ENCODE data around the gene S1PR3. TPM values are rescaled to one million over a fixed set of nuclear protein-coding genes. Genes with fewer than 3 reads are reported as not detected.
"Not testable (repeated sequence)": the region's sequence is repeated elsewhere in the genome, so short reads cannot be mapped to it uniquely, and the experiment has no call there.

The S1PR3 gene
- 1 to 10 TPM in 1 of 2 donors, under 1 TPM in 1; 0.05 to 1.7 TPM for total RNA-seq
- total RNA-seq = 0 reads per million in 2 donors

DNA sequence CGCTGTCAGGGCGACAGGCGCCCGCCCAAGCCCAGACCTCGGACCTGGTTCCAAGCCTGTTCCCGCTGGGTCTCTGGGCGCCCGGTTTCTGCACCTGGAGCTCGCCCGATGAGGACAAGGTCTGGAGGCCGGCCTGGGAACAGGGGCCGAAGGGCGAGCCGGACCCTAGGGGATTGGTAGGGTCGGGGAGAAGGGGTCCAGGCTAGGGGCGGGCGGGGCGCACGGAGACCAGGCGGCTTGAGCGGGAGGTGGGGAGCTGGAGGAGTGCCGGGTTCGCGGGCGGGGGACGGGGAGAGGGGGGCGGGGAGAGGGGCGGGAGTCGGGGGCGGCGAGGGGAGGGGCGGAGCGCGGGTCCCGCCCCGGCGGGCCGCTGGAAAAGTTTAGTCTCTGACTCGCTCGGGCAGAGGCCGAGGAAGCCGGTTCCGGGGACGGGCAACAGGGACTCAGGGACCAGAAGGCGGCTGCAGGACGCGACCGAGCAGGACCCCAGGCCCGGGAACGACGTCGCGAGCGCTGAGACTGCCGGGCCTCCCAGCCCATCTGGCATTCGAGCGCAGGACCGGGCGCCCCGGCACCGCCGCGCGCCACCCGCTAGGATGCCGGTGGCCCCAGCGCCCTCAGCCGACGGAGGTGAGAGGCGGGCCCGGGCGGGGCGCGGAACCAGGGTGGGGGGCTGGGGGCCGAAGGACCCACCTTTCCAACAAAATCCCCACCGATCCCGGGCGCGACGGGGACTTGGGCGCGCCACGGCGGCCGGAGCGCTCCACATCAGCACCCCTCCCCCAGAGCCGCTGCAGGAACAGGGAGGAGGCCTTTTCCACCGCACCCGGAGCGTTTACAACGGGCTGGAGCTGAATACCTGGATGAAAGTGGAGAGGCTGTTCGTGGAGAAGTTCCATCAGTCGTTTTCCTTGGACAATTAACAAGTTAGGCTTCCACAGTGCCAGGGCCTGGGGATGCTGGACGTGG, at the start of gene S1PR3:
S1PR3 (plus strand) TSS at position 403 of the 969 bp plus-strand sequence. CDS start 9,733 bp downstream, outside the sequence.
- Mint-ChIP-seq H3K4me3 (peak within 1 kb of the TSS; percentile 53), H3K36me3 (ENCODE audit: low read depth) (no peaks in the 10 kb centered on the region), H3K27ac (peak within 1 kb of the TSS; percentile 59), H3K27me3 (peaks cover 80% of the 10 kb centered on the region), H3K4me1 (peaks cover 8% of the 10 kb centered on the region)
- ATAC-seq = no peak
- DNase-seq = no peak
- no peaks in the 10 kb centered on the region for H3K9me3 ChIP-seq (ENCODE audit: control insufficient read depth, low read length, poor library complexity, severe bottlenecking)

GRCh38 chr9:88941586-88941985, 49.7 kb upstream of the S1PR3 start:
- H3K4me1 Mint-ChIP-seq; ATAC-seq; H3K36me3 Mint-ChIP-seq (ENCODE audit: low read depth); DNase-seq; H3K4me3 Mint-ChIP-seq; H3K27ac Mint-ChIP-seq; H3K9me3 ChIP-seq (ENCODE audit: control insufficient read depth, low read length, poor library complexity, severe bottlenecking): not testable (repeated sequence)
- H3K27me3 Mint-ChIP-seq = peaks cover 37% of the 10 kb centered on the region

GRCh38 chr9:88942411-88942810, 48.9 kb upstream of the S1PR3 start:
- DNase-seq (no peak), ATAC-seq (no peak)
- Mint-ChIP-seq H3K4me1 (no peaks in the 10 kb centered on the region), H3K27me3 (peaks cover 35% of the 10 kb centered on the region), H3K36me3 (ENCODE audit: low read depth) (no peaks in the 10 kb centered on the region), H3K4me3 (no peak overlapping the region), H3K27ac (no peak overlapping the region)
- no peaks in the 10 kb centered on the region for H3K9me3 ChIP-seq (ENCODE audit: control insufficient read depth, low read length, poor library complexity, severe bottlenecking)

DNA sequence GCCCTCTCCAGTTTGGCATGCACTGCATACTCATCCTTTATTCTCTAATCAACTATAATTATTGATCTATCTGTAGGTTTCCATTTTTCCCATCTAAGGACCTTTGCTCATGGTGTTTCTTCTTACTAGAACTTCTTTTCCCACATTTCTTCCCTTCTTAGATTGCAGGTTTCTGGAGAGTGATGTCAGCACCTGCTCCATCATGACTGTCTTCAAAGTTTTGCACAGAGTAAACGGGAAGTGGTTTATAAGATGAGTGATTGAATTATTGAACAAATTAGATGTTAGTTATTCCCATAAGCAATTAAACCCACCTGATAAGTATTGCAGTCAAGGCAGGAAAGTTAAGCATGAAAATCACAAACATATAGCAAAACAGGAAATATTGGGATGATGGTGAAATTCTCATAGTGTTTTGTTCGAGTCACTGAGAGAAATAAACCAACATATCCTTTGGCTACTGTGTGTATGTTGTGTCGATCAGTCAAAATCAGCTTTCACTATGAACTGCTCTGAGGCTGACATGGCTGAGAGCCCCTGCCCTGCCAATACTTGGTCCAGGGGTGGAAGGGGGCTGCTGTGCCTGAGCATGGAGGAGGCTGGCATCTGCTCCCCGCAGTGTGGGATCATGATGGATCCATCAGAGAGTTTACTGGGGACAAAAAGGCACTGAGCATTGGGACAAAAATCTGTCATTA, 45.5 kb upstream of the S1PR3 start:
- no peak for ATAC-seq
- no peak overlapping the region for H3K27ac Mint-ChIP-seq

DNA sequence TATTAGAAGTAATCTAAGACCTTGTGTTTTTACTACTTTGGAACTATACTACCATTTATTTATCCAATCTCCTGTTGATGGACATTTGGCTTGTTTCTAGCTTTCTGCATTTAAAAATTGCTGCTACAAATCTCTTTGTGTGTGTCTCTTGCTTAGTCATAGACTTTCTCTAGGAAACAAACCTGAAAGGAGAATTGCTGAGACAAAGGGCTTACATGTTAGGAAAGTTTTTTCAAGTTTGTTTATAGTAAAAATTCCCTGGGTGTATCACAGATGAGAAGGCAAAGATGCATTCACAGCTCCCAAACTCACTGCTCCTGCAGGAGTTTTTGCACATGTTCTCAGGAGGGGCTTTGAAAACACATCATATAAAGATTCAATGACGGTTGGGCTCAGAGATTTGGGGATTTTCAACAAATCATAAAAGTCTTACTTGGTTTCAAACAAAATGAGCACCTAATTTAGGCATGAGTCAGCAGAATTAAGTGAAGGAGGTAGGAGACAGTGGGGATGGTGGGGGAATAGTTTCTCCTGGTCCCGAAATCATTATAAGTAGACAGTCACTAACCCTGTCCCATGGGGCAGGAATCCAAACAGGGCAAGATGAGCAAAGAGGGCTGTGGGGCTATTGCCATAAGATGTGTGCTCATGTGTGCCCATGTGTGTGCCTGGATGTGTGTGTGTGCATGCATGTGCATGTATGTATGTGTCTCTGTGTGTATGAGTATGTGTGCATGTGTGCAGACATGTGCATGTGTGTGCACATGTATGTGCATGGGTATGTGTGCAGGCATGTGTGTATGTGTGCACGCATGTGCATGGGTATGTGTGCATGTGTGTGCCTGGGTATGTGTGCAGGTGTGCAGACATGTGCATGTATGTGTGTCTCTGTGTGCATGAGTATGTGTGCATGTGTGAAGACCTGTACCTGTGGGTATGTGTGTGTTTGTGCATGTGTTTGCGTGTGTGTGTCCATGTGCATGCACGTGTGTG, 43.4 kb upstream of the S1PR3 start:
- Mint-ChIP-seq H3K27ac (no peak overlapping the region), H3K4me1 (no peaks in the 10 kb centered on the region), H3K36me3 (ENCODE audit: low read depth) (no peaks in the 10 kb centered on the region), H3K27me3 (peaks cover 70% of the 10 kb centered on the region), H3K4me3 (no peak overlapping the region)
- DNase-seq = no peak
- H3K9me3 ChIP-seq (ENCODE audit: control insufficient read depth, low read length, poor library complexity, severe bottlenecking) = no peaks in the 10 kb centered on the region
- ATAC-seq = no peak

More for the DNA sequence above, 45.5 kb upstream of the S1PR3 start:
- Mint-ChIP-seq H3K36me3 (ENCODE audit: low read depth) (no peaks in the 10 kb centered on the region), H3K4me1 (no peaks in the 10 kb centered on the region), H3K27me3 (peaks cover 56% of the 10 kb centered on the region), H3K4me3 (no peak overlapping the region)
- no peak for DNase-seq
- H3K9me3 ChIP-seq (ENCODE audit: control insufficient read depth, low read length, poor library complexity, severe bottlenecking) = no peaks in the 10 kb centered on the region

GRCh38 chr9:88949425-88949824, 41.8 kb upstream of the S1PR3 start:
- peaks cover 71% of the 10 kb centered on the region for H3K27me3 Mint-ChIP-seq
- no peaks in the 10 kb centered on the region for H3K9me3 ChIP-seq (ENCODE audit: control insufficient read depth, low read length, poor library complexity, severe bottlenecking)
- peaks cover 2% of the 10 kb centered on the region for H3K4me1 Mint-ChIP-seq
- ATAC-seq (no peak), DNase-seq (no peak)
- H3K36me3 Mint-ChIP-seq (ENCODE audit: low read depth) = no peaks in the 10 kb centered on the region
- no peak overlapping the region for H3K27ac Mint-ChIP-seq
- H3K4me3 Mint-ChIP-seq = no peak overlapping the region

DNA sequence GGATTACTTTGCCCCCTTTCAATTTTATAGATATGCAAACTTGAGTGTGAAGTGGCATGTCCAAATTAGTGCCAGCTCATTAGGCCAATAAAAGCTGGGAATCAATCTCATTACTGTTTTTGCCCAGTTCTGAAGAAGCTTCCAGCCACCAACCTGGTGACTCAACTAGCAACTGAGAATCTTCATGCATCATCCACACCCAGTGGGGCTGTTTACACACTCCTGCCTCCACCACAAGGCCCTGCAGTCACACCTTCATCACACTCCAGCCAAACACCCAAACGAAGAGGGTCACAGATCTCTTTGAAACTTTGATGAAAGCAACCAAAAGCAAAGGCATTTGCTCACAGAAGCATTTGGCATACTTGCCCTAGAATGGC, 41.3 kb upstream of the S1PR3 start:
- no peaks in the 10 kb centered on the region for H3K9me3 ChIP-seq (ENCODE audit: control insufficient read depth, low read length, poor library complexity, severe bottlenecking)
- Mint-ChIP-seq H3K27me3 (peaks cover 70% of the 10 kb centered on the region), H3K4me1 (peaks cover 2% of the 10 kb centered on the region), H3K4me3 (no peak overlapping the region), H3K36me3 (ENCODE audit: low read depth) (no peaks in the 10 kb centered on the region), H3K27ac (no peak overlapping the region)
- DNase-seq (no peak), ATAC-seq (no peak)

DNA sequence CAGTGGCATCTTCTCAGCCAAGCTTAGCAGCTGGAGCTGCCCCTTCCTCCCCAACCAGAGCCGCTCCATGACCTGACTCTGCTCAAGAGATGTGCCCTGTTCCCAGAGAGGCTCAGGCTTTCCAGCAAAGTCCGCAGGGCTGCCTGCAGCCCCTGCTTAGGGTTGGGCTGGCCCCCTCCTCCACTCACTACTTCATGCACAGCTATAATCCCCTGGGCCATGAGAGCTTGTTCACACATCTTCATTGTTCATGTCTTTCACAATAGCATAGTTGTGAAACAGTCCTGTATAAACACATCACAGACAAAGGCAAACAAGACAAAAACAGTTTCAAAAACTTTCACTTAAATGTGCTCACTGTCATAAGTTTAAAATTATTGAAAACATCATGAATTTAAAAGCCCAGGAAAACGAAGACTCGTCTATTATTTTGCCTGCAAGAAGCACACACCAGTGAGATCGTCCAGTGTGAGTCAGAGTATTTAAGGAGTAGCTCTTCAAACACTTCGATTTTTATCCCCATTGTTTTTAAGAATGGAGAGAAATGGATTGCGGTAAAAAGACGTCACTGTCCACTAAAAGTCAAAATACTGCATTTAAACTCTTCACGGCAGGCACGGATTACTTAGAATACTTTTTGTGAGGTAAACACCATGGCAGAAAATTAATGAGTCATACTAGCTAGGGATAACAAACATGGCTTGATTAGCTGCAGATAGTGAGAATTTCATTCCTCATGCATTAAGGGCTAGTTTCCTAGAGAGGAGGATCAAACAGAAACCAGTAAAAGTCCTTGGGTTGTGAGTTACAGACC, 40.7 kb upstream of the S1PR3 start:
- ATAC-seq = no peak
- DNase-seq = no peak
- Mint-ChIP-seq H3K27me3 (peaks cover 70% of the 10 kb centered on the region), H3K36me3 (ENCODE audit: low read depth) (no peaks in the 10 kb centered on the region), H3K4me3 (no peak overlapping the region), H3K27ac (no peak overlapping the region), H3K4me1 (peaks cover 2% of the 10 kb centered on the region)
- H3K9me3 ChIP-seq (ENCODE audit: control insufficient read depth, low read length, poor library complexity, severe bottlenecking) = no peaks in the 10 kb centered on the region

GRCh38 chr9:88951155-88951542, 40.1 kb upstream of the S1PR3 start:
- Mint-ChIP-seq H3K4me3 (no peak overlapping the region), H3K27ac (no peak overlapping the region)
- ATAC-seq = no peak

DNA sequence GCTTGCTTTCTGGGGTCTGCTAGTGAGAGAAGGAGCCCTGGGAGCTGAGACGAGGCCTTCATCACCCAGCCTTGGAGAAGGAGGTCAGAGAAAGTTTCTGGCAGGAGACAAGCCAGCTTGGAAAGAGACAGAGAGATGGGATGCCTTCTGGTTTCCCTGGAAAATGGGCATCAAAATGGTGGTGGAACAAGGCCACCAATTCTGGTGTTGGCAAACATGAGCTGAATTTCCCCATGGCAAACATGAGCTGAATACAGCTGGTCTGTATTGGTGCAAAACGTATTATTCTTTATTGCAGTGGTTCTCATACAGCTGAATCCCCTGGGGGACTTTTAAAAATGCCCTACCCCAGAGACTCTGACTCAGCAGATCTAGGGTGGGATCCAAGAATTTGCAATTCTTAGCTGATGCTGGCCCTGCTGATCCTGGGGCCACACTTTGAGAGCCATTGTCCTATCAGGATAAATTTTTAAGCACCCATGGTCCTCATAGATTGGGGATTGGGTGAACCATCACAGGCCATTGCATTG, 39.1 kb upstream of the S1PR3 start:
- ATAC-seq = no peak
- Mint-ChIP-seq H3K27ac (no peak overlapping the region), H3K4me3 (no peak overlapping the region), H3K27me3 (peaks cover 74% of the 10 kb centered on the region), H3K4me1 (peaks cover 2% of the 10 kb centered on the region), H3K36me3 (ENCODE audit: low read depth) (no peaks in the 10 kb centered on the region)
- no peaks in the 10 kb centered on the region for H3K9me3 ChIP-seq (ENCODE audit: control insufficient read depth, low read length, poor library complexity, severe bottlenecking)
- DNase-seq = no peak

More at GRCh38 chr9:88951155-88951542, 40.1 kb upstream of the S1PR3 start:
- H3K27me3 Mint-ChIP-seq = peaks cover 70% of the 10 kb centered on the region
- DNase-seq = no peak
- peaks cover 2% of the 10 kb centered on the region for H3K4me1 Mint-ChIP-seq
- no peaks in the 10 kb centered on the region for H3K36me3 Mint-ChIP-seq (ENCODE audit: low read depth)
- H3K9me3 ChIP-seq (ENCODE audit: control insufficient read depth, low read length, poor library complexity, severe bottlenecking) = no peaks in the 10 kb centered on the region

DNA sequence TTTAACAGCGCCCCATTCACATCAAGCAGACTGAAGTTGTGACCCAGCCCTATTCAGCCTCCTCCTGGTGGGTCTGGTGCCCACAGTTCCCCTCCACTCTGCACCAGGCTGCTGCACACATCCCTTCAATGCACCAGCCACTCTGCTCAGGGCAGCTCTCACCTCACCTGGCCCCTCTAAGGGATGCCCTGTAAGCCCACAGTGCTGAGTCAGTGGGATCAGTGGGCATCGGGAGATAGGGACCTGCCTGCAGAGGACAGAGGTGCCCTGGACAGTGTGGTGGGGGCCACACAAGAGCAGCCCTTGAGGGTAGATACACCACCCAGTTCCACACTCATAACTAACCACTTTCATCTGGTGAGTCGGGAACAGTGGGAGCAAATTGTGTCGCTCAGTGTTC, 38.3 kb upstream of the S1PR3 start:
- Mint-ChIP-seq H3K36me3 (ENCODE audit: low read depth) (no peaks in the 10 kb centered on the region), H3K27me3 (peaks cover 72% of the 10 kb centered on the region), H3K4me3 (no peak overlapping the region), H3K27ac (no peak overlapping the region), H3K4me1 (peaks cover 2% of the 10 kb centered on the region)
- no peak for DNase-seq
- H3K9me3 ChIP-seq (ENCODE audit: control insufficient read depth, low read length, poor library complexity, severe bottlenecking) = no peaks in the 10 kb centered on the region
- ATAC-seq = no peak
